Neural progenitor cell (in vitro differentiated cells): ENCODE results near the gene TENT5A.

Experiments used
- CTCF ChIP-seq: fragments of 200-600 bp; sonication (generic); IDR thresholded peaks from 2 replicates; pipeline ENCODE4 v1.5.1; 2017; ENCODE audit warnings: antibody characterized with exemption, mild to moderate bottlenecking
- EZH2 ChIP-seq: fragments of 200-600 bp; sonication (generic); IDR thresholded peaks from 2 replicates; pipeline ENCODE4 v1.6.1; 2017; ENCODE audit warnings: antibody characterized with exemption, mild to moderate bottlenecking, moderate library complexity

DNA sequence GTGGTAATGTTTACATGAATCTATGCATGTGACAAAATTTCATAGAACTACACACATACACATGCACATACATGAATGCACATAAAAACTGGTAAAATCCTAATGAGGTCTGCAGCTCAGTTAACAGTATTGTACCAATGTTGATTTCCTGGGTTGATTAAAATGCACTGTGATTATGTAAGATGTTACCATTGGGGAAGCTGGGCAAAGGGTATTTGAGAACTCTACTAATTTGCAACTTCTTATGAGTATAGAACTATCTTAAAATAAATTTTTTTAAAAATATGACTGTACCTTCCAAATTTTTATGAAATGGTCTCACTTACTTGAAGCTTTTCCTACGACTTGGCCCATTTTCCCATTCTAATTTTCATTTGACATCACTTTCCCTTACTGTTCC, 43.4 kb upstream of the TENT5A start:
- no peak for TF ChIP-seq CTCF
- no peak for TF ChIP-seq EZH2
